Epithelial cell of umbilical artery (primary cell): ENCODE results near the gene AMFR. TPM values are rescaled to one million over a fixed set of nuclear protein-coding genes. Genes with fewer than 3 reads are reported as not detected.

Experiments used
- total RNA-seq: library from RNA; depleted of rRNA; stranded (reverse); fragments of >200 nt; gene quantifications from 2 replicates; pipeline ENCODE4 v1.2.3, GENCODE V29; 2014

Gene AMFR
- total RNA-seq: 177 and 201 TPM in 2 replicates

GRCh38 chr16:56425439-56425832, at the start of gene AMFR:
Gene AMFR, minus strand, starts transcription at chr16:56425545. Its CDS starts 218 bp downstream, at chr16:56425327.

GRCh38 chr16:56450986-56451752, 25.8 kb upstream of the AMFR start, which contains the start of the genes NUDT21 and OGFOD1:
Gene NUDT21, minus strand, starts transcription at chr16:56451332. Its CDS starts 130 bp downstream, at chr16:56451202.
Gene OGFOD1, plus strand, starts transcription at chr16:56451554. Its CDS starts 59 bp downstream, at chr16:56451613.

Other genes starting within 250 kb of the AMFR start
- gene GNAO1, start 234.1 kb downstream of the AMFR start, total RNA-seq: under 0.01 TPM in 1 of 2 replicates, not detected in the other
- 80.6 and 102 TPM in 2 replicates for gene NUDT21, start 25.8 kb upstream of the AMFR start, total RNA-seq
- gene OGFOD1, start 26.0 kb upstream of the AMFR start, total RNA-seq: 47.1 and 159 TPM in 2 replicates
- gene BBS2, start 94.5 kb upstream of the AMFR start, total RNA-seq: 50.0 and 63.5 TPM in 2 replicates
- gene MT4, start 139.5 kb upstream of the AMFR start, total RNA-seq: not detected in 2 replicates
- gene MT3, start 164.0 kb upstream of the AMFR start, total RNA-seq: not detected in 2 replicates
- 12.8 and 46.1 TPM in 2 replicates for gene MT2A, start 183.0 kb upstream of the AMFR start, total RNA-seq
- gene MT1E, start 200.2 kb upstream of the AMFR start, total RNA-seq: 14.1 and 18.5 TPM in 2 replicates
- not detected in 2 replicates for gene MT1M, start 207.1 kb upstream of the AMFR start, total RNA-seq
- gene MT1A, start 213.1 kb upstream of the AMFR start, total RNA-seq: 0.97 TPM in 1 of 2 replicates, not detected in the other
- not detected in 2 replicates for gene MT1B, start 226.3 kb upstream of the AMFR start, total RNA-seq
- 0.32 TPM in 1 of 2 replicates, not detected in the other for gene MT1F, start 232.4 kb upstream of the AMFR start, total RNA-seq
- gene MT1G, start 242.5 kb upstream of the AMFR start, total RNA-seq: not detected in 2 replicates
- not detected in 2 replicates for gene MT1H, start 244.3 kb upstream of the AMFR start, total RNA-seq